ENCODE data around the gene CNST. TPM values are rescaled to one million over a fixed set of nuclear protein-coding genes. Genes with fewer than 3 reads are reported as not detected.

CNST gene
- total RNA-seq, 2 experiments from 2014 or later = 14.6 to 25.1 TPM

- ChIA-PET POLR2A (interaction anchor here (0.6 kb wide), 1 partner anchor 935 kb away, joined by 3 read pairs; no protein-coding TSS in a partner anchor), CTCF (ENCODE audit: unreplicated experiment) (no interaction called here)
- no TSS peak for BruUV-seq (replicated peaks)
- no peak overlapping the region for H3K4me3 ChIP-seq (ENCODE audit: low read depth, low read length, poor library complexity, severe bottlenecking)
- no peaks in the 10 kb centered on the region for H4K20me1 ChIP-seq (ENCODE audit: insufficient read depth, low read length)
- no peak overlapping the region for H2AFZ ChIP-seq (ENCODE audit: low read length)
- intact Hi-C loops (cut with micrococcal nuclease; ENCODE audit: unreplicated experiment) = no loop called here
- DNase-seq (ENCODE audit: low spot score) = no peak
- H3K27ac ChIP-seq (ENCODE audit: low read depth, low read length, poor library complexity, severe bottlenecking) = no peak overlapping the region
- peaks cover 8% of the 10 kb centered on the region; the same call in 1 of the 2 replicates for H3K9me3 ChIP-seq (ENCODE audit: low read length)
- peaks cover 74% of the 10 kb centered on the region for H3K36me3 ChIP-seq (ENCODE audit: insufficient read depth, low read length)
- TF ChIP-seq CTCF (conservative IDR thresholded peaks at IDR 0.05; ENCODE audit: low read length) (no peak), EZH2phosphoT487 (IDR thresholded peaks at IDR 0.05; ENCODE audit: borderline replicate concordance, low read depth, low read length) (no peak)
- H3K9me2 ChIP-seq (ENCODE audit: insufficient read depth, low read length) = no peaks in the 10 kb centered on the region
- H3K4me1 ChIP-seq (ENCODE audit: insufficient read depth, low read length, poor library complexity, severe bottlenecking) = no peaks in the 10 kb centered on the region
- H3K4me2 ChIP-seq (ENCODE audit: low read length) = no peak overlapping the region
- peaks cover 31% of the 10 kb centered on the region; the same call in 1 of the 2 replicates for H3K79me2 ChIP-seq (ENCODE audit: insufficient read depth, low read depth, low read length)
Observed at GRCh38 chr1:246592695-246593094, 26.4 kb downstream of the CNST start.

- Histone ChIP-seq H3K27ac (ENCODE audit: low read depth, low read length, poor library complexity, severe bottlenecking) (no peak overlapping the region), H3K9me3 (ENCODE audit: low read length) (0 out of 2 replicates have a peak, but pooled peaks cover 5% of the 10 kb centered on the region), H4K20me1 (ENCODE audit: insufficient read depth, low read length) (no peaks in the 10 kb centered on the region), H3K4me3 (ENCODE audit: low read depth, low read length, poor library complexity, severe bottlenecking) (no peak overlapping the region), H3K9me2 (ENCODE audit: insufficient read depth, low read length) (no peaks in the 10 kb centered on the region), H3K36me3 (ENCODE audit: insufficient read depth, low read length) (peaks cover 71% of the 10 kb centered on the region), H3K4me2 (ENCODE audit: low read length) (no peak overlapping the region), H2AFZ (ENCODE audit: low read length) (no peak overlapping the region), H3K79me2 (ENCODE audit: insufficient read depth, low read depth, low read length) (peaks cover 19% of the 10 kb centered on the region; the same call in 1 of the 2 replicates), H3K4me1 (ENCODE audit: insufficient read depth, low read length, poor library complexity, severe bottlenecking) (no peaks in the 10 kb centered on the region)
- ChIA-PET CTCF (ENCODE audit: unreplicated experiment) (interaction anchor here (0.5 to 1.0 kb wide), 2 partner anchors 18 to 89 kb away, joined by 3 to 4 read pairs; no protein-coding TSS in a partner anchor), POLR2A (interaction anchor here (1.4 kb wide), 3 partner anchors 9 to 16 kb away, joined by 3 to 4 read pairs (median 4); no protein-coding TSS in a partner anchor)
- no TSS peak for BruUV-seq (replicated peaks)
- TF ChIP-seq EZH2phosphoT487 (IDR thresholded peaks at IDR 0.05; ENCODE audit: borderline replicate concordance, low read depth, low read length) (no peak), CTCF (conservative IDR thresholded peaks at IDR 0.05; ENCODE audit: low read length) (no peak)
- no peak for DNase-seq (ENCODE audit: low spot score)
- intact Hi-C loops (cut with micrococcal nuclease; ENCODE audit: unreplicated experiment) = no loop called here
Observed at GRCh38 chr1:246595146-246595545, 28.9 kb downstream of the CNST start.

- CTCF ChIA-PET (ENCODE audit: unreplicated experiment) = no interaction called here
Observed at GRCh38 chr1:246597340-246597739, 31.1 kb downstream of the CNST start.

More at GRCh38 chr1:246597340-246597739, 31.1 kb downstream of the CNST start:
- H3K9me3 ChIP-seq (ENCODE audit: low read length) = no peaks in the 10 kb centered on the region
- H3K4me2 ChIP-seq (ENCODE audit: low read length) = no peak overlapping the region
- no peak for DNase-seq (ENCODE audit: low spot score)
- H2AFZ ChIP-seq (ENCODE audit: low read length) = no peak overlapping the region
- peaks cover 11% of the 10 kb centered on the region; the same call in 1 of the 2 replicates for H3K79me2 ChIP-seq (ENCODE audit: insufficient read depth, low read depth, low read length)
- H3K4me1 ChIP-seq (ENCODE audit: insufficient read depth, low read length, poor library complexity, severe bottlenecking) = no peaks in the 10 kb centered on the region
- no peak overlapping the region for H3K4me3 ChIP-seq (ENCODE audit: low read depth, low read length, poor library complexity, severe bottlenecking)
- intact Hi-C loops (cut with micrococcal nuclease; ENCODE audit: unreplicated experiment) = no loop called here
- no TSS peak for BruUV-seq (replicated peaks)
- H3K9me2 ChIP-seq (ENCODE audit: insufficient read depth, low read length) = no peaks in the 10 kb centered on the region
- H3K27ac ChIP-seq (ENCODE audit: low read depth, low read length, poor library complexity, severe bottlenecking) = no peak overlapping the region
- POLR2A ChIA-PET = interaction anchor here (0.6 to 1.3 kb wide), 5 partner anchors 11 to 82 kb away, joined by 3 to 6 read pairs (median 3); no protein-coding TSS in a partner anchor
- H4K20me1 ChIP-seq (ENCODE audit: insufficient read depth, low read length) = no peaks in the 10 kb centered on the region
- TF ChIP-seq CTCF (conservative IDR thresholded peaks at IDR 0.05; ENCODE audit: low read length) (no peak), EZH2phosphoT487 (IDR thresholded peaks at IDR 0.05; ENCODE audit: borderline replicate concordance, low read depth, low read length) (no peak)
- peaks cover 60% of the 10 kb centered on the region for H3K36me3 ChIP-seq (ENCODE audit: insufficient read depth, low read length)

All from OCI-LY7 (cell line).